Bladder microvascular endothelial cell (primary cell): Measurements from ENCODE around the gene ACSM5. TPM values are rescaled to one million over a fixed set of nuclear protein-coding genes. Genes with fewer than 3 reads are reported as not detected.

Source experiments
- total RNA-seq: library from RNA; depleted of rRNA; stranded (reverse); fragments of >200 nt; gene quantifications from 2 replicates; pipeline ENCODE4 v1.2.3, GENCODE V29; 2014

Gene ACSM5, protein sequence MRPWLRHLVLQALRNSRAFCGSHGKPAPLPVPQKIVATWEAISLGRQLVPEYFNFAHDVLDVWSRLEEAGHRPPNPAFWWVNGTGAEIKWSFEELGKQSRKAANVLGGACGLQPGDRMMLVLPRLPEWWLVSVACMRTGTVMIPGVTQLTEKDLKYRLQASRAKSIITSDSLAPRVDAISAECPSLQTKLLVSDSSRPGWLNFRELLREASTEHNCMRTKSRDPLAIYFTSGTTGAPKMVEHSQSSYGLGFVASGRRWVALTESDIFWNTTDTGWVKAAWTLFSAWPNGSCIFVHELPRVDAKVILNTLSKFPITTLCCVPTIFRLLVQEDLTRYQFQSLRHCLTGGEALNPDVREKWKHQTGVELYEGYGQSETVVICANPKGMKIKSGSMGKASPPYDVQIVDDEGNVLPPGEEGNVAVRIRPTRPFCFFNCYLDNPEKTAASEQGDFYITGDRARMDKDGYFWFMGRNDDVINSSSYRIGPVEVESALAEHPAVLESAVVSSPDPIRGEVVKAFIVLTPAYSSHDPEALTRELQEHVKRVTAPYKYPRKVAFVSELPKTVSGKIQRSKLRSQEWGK
- 0.44 TPM in 1 of 2 replicates, not detected in the other for total RNA-seq

GRCh38 chr16:20409398-20410120 lies at the start of gene ACSM5:
Gene ACSM5 (plus strand): TSS chr16:20409534. CDS start chr16:20411485, 1,951 bp downstream.

GRCh38 chr16:20404637-20405036 lies 4.7 kb upstream of the ACSM5 start, which contains the start of gene PDILT:
Gene PDILT (minus strand): TSS chr16:20404737. CDS start chr16:20399300, 5,437 bp downstream.

DNA sequence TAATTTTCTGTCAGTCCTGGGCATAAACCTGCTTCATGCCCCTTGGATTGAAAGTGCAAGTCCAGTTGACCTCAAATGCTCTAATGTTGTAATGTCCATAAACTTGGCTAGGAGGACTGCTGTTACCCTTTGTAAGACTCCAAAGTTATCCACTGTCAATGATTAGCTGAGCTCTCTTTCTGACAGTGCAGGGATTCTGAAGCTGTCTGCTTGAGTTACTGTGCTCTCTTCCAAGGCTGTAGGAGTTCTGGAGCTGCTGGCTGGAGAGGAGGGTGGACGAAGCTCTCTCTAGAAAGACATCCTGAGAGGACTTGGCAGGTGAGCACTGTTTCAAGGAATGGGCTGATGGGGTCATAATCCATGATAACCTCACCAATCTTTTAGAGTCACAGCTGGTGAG lies 42.0 kb downstream of the ACSM5 start, which contains the start of gene ACSM2A:
Gene ACSM2A, plus strand, starts transcription at position 158 of the 400 bp plus-strand sequence. CDS start 8,594 bp downstream, outside the sequence.

Other genes starting within 250 kb of the ACSM5 start
- gene GP2, start 82.0 kb upstream of the ACSM5 start, total RNA-seq = not detected in 2 replicates
- not detected in 2 replicates for gene UMOD, start 56.8 kb upstream of the ACSM5 start, total RNA-seq
- not detected in 2 replicates for gene PDILT, start 4.8 kb upstream of the ACSM5 start, total RNA-seq
- gene ACSM2A, start 42.0 kb downstream of the ACSM5 start, total RNA-seq = 0.06 and 0.16 TPM in 2 replicates
- gene ACSM2B, start 166.8 kb downstream of the ACSM5 start, total RNA-seq = 0.16 TPM in 1 of 2 replicates, not detected in the other